Ishikawa (cell line): Measurements from ENCODE around the gene CEACAM19.

Experiments used
- CEBPB ChIP-seq: IDR thresholded peaks from 2 replicates; pipeline ENCODE4 v1.6.1; 2012
- CREB1 ChIP-seq: IDR thresholded peaks from 2 replicates; pipeline ENCODE4 v1.6.1; 2012; ENCODE audit warnings: low read depth
- EP300 ChIP-seq: IDR thresholded peaks from 2 replicates; pipeline ENCODE4 v1.6.1; 2012; ENCODE audit warnings: borderline replicate concordance
- FOXM1 ChIP-seq: IDR thresholded peaks from 2 replicates; pipeline ENCODE4 v1.6.1; 2012; ENCODE audit warnings: low read depth, borderline replicate concordance
- RAD21 ChIP-seq: IDR thresholded peaks from 2 replicates; pipeline ENCODE4 v1.6.1; 2012; ENCODE audit warnings: low read depth
- REST ChIP-seq: IDR thresholded peaks from 2 replicates; pipeline ENCODE4 v1.6.1; 2012; ENCODE audit warnings: low read depth, mild to moderate bottlenecking
- TAF1 ChIP-seq: IDR thresholded peaks from 2 replicates; pipeline ENCODE4 v1.6.1; 2012; ENCODE audit warnings: low read depth, mild to moderate bottlenecking
- TCF12 ChIP-seq: IDR thresholded peaks from 2 replicates; pipeline ENCODE4 v1.6.1; 2012; ENCODE audit warnings: low read depth
- YY1 ChIP-seq: IDR thresholded peaks from 2 replicates; pipeline ENCODE4 v1.6.1; 2012; ENCODE audit warnings: low read depth

DNA sequence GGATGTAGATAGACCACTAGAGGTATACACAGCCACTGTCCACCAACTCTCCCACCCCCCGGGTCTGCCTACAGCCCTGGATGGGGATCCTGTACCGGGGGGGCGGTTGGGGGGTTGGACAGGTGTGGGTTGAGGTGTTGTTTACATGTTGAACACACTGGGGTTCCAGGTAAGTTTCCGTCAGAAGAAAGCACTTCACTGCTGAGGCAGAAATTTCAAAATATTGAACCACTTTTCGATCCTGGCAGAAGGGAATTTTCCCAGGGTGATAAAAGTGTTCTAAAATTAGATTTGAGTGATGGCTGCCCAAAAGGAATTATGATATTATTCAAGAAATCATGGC is 21.1 kb downstream of the CEACAM19 start:
- TF ChIP-seq RAD21 (no peak), FOXM1 (no peak), TCF12 (no peak), CEBPB (no peak), EP300 (no peak), TAF1 (no peak), YY1 (no peak), REST (no peak), CREB1 (no peak)
